Peyer's patch (tissue), 4 donors: ENCODE data around the gene SLC25A21.
"Not testable (repeated sequence)": the region's sequence is repeated elsewhere in the genome, so short reads cannot be mapped to it uniquely, and the experiment has no call there.

Source experiments
- POLR2A ChIP-seq, 2 donors: fragments of 450-650 bp; IDR thresholded peaks; one replicate each; pipeline ENCODE4 v1.5.1; 2017; ENCODE audit warnings: antibody characterized with exemption in 2 of 2, mild to moderate bottlenecking in 2 of 2, moderate library complexity in 2 of 2
- TF ChIP-seq, protein P1 (sequence below), 6 experiments: fragments of 450-650 bp in 4 of 6; fragments of 200-600 bp in 2 of 6; sonication (generic) in 1 of 6; IDR thresholded peaks; one replicate each; pipeline ENCODE4 v1.5.1; 2017 to 2019; ENCODE audit warnings: antibody characterized with exemption in 6 of 6, mild to moderate bottlenecking in 3 of 6, moderate library complexity in 1 of 6

DNA sequence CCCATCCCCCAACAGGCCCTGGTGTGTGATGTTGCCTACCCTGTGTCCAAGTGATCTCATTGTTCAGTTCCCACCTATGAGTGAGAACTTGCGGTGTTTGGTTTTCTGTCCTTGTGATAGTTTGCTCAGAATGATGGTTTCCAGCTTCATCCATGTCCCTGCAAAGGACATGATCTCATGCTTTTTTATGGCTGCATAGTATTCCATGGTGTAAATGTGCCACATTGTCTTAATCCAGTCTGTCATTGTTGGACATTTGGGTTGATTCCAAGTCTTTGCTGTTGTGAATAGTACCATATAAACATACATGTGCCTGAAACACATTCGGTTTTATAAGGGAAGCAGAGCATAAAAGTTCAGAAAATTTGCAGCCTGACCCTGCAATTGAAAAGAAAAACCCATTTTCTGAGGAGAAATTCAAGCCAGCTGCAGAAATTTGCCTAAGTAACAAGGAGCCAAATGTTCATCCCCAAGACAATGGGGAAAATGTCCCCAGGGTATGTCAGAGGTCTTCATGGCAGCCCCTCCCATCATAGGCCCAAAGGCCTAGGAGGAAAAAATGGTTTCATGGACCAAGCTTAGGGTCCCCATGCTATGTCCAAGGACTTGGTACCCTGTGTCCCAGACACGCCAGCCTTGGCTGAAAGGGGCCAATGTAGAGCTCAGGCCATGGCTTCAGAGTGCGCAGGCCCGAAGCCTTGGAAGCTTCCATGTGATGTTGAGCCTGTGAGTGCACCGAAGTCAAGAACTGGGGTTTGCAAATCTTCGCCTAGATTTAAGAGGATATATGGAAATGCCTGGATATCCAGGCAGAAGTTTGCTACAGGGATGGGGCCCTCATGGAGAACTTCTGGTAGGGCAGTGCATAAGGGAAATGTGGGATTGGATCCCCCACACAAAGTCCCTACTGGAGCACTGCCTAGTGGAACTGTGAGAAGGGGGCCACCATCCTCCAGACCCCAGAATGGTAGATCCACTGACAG lies 33.5 kb upstream of the SLC25A21 start:
- TF ChIP-seq, protein P1, sequence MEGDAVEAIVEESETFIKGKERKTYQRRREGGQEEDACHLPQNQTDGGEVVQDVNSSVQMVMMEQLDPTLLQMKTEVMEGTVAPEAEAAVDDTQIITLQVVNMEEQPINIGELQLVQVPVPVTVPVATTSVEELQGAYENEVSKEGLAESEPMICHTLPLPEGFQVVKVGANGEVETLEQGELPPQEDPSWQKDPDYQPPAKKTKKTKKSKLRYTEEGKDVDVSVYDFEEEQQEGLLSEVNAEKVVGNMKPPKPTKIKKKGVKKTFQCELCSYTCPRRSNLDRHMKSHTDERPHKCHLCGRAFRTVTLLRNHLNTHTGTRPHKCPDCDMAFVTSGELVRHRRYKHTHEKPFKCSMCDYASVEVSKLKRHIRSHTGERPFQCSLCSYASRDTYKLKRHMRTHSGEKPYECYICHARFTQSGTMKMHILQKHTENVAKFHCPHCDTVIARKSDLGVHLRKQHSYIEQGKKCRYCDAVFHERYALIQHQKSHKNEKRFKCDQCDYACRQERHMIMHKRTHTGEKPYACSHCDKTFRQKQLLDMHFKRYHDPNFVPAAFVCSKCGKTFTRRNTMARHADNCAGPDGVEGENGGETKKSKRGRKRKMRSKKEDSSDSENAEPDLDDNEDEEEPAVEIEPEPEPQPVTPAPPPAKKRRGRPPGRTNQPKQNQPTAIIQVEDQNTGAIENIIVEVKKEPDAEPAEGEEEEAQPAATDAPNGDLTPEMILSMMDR (IDR thresholded peaks at IDR 0.05), result not testable (repeated sequence)
- TF ChIP-seq POLR2A (IDR thresholded peaks at IDR 0.05), result not testable (repeated sequence)
